ENCODE results near the gene IRF7. TPM values are rescaled to one million over a fixed set of nuclear protein-coding genes. Genes with fewer than 3 reads are reported as not detected.
A peak's percentile ranks its signal among the peaks of the same experiment; 100 is the strongest.

The IRF7 gene
- 10 to 100 TPM; 16.4 to 18.0 TPM for total RNA-seq
- 38.6 TPM for polyA plus RNA-seq

GRCh38 chr11:615504-616319, at the start of gene IRF7:
Gene IRF7, minus strand, starts transcription at chr11:615950. Its CDS starts 586 bp downstream, at chr11:615364.
- DNase-seq: peak; percentile 81 to 89 (median 86)
- Mint-ChIP-seq H3K36me3 (peaks cover 0 to 36% (median 2%) of the 10 kb centered on the region in 3 donors), H3K27ac (peak within 1 kb of the TSS; percentile 86 to 98 (median 92)), H3K9me3 (no peaks in the 10 kb centered on the region), H3K4me3 (peak within 1 kb of the TSS; percentile 88 to 97 (median 93)), H3K4me1 (peaks cover 0 to 29% (median 10%) of the 10 kb centered on the region in 3 donors), H3K27me3 (no peaks in the 10 kb centered on the region)
- CTCF ChIA-PET: interaction anchor here (1.2 kb wide), 1 partner anchor 40 kb away, joined by 3 read pairs; no protein-coding TSS in a partner anchor
- Histone ChIP-seq H3K9me3 (ENCODE audit: low read length) (no peaks in the 10 kb centered on the region), H3K27ac (ENCODE audit: low read depth, low read length) (peak within 1 kb of the TSS; percentile 87), H3K4me1 (ENCODE audit: insufficient read depth, low read length) (peaks cover 18% of the 10 kb centered on the region), H3K36me3 (ENCODE audit: insufficient read depth, low read length) (peaks cover 23% of the 10 kb centered on the region), H3K27me3 (ENCODE audit: insufficient read depth, low read length, poor library complexity, severe bottlenecking) (no peaks in the 10 kb centered on the region), H3K4me3 (ENCODE audit: low read length) (peak within 1 kb of the TSS; percentile 90)
- POLR2A ChIA-PET: interaction anchor here (0.6 to 2.0 kb wide), 11 partner anchors 15 to 110 kb away, joined by 3 to 11 read pairs (median 4); partner anchors contain the start of gene PHRF1

GRCh38 chr11:665062-665703, 49.4 kb upstream of the IRF7 start:
- DNase-seq: no peak
- Histone ChIP-seq H3K27me3 (ENCODE audit: insufficient read depth, low read length, poor library complexity, severe bottlenecking) (no peaks in the 10 kb centered on the region), H3K27ac (ENCODE audit: low read depth, low read length) (peak overlapping the region; percentile 59), H3K4me1 (ENCODE audit: insufficient read depth, low read length) (no peaks in the 10 kb centered on the region), H3K9me3 (ENCODE audit: low read length) (no peaks in the 10 kb centered on the region), H3K36me3 (ENCODE audit: insufficient read depth, low read length) (peaks cover 5% of the 10 kb centered on the region), H3K4me3 (ENCODE audit: low read length) (no peak overlapping the region)
- CTCF ChIA-PET: no interaction called here
- Mint-ChIP-seq H3K4me1 (peaks cover 0 to 2% (median 0%) of the 10 kb centered on the region in 3 donors), H3K27me3 (no peaks in the 10 kb centered on the region), H3K4me3 (no peak overlapping the region), H3K9me3 (no peaks in the 10 kb centered on the region), H3K36me3 (peaks cover 0 to 45% (median 7%) of the 10 kb centered on the region in 3 donors), H3K27ac (peak overlapping the region in 2 of 8 donors; percentile 12 to 22)
- POLR2A ChIA-PET: no interaction called here

GRCh38 chr11:662689-663274, 47.0 kb upstream of the IRF7 start:
- ChIA-PET POLR2A (no interaction called here), CTCF (interaction anchor here (0.7 to 1.2 kb wide), 5 partner anchors 59 to 108 kb away, joined by 3 to 5 read pairs (median 3); no protein-coding TSS in a partner anchor)
- Histone ChIP-seq H3K27me3 (ENCODE audit: insufficient read depth, low read length, poor library complexity, severe bottlenecking) (no peaks in the 10 kb centered on the region), H3K36me3 (ENCODE audit: insufficient read depth, low read length) (peaks cover 6% of the 10 kb centered on the region), H3K9me3 (ENCODE audit: low read length) (no peaks in the 10 kb centered on the region), H3K4me3 (ENCODE audit: low read length) (no peak overlapping the region), H3K4me1 (ENCODE audit: insufficient read depth, low read length) (no peaks in the 10 kb centered on the region), H3K27ac (ENCODE audit: low read depth, low read length) (no peak overlapping the region)
- H3K4me3 Mint-ChIP-seq: no peak overlapping the region
- H3K4me1 Mint-ChIP-seq: peaks cover 0 to 2% (median 0%) of the 10 kb centered on the region in 3 donors
- no peak overlapping the region for H3K27ac Mint-ChIP-seq
- H3K9me3 Mint-ChIP-seq: no peaks in the 10 kb centered on the region
- H3K27me3 Mint-ChIP-seq: no peaks in the 10 kb centered on the region
- DNase-seq: peak in 3 of 5 donors; percentile 9 to 45 (median 12)
- H3K36me3 Mint-ChIP-seq: peaks cover 0 to 54% (median 5%) of the 10 kb centered on the region in 3 donors

- POLR2A ChIA-PET: no interaction called here
- H3K27me3 Mint-ChIP-seq: no peaks in the 10 kb centered on the region
These were observed 45.1 kb upstream of the IRF7 start for GRCh38 chr11:660681-661444.

GRCh38 chr11:660281-660680, 44.5 kb upstream of the IRF7 start:
- CTCF ChIA-PET: no interaction called here
- no peak overlapping the region for H3K27ac Mint-ChIP-seq
- H3K4me1 Mint-ChIP-seq: peaks cover 0 to 2% (median 0%) of the 10 kb centered on the region in 3 donors
- H3K4me1 ChIP-seq (ENCODE audit: insufficient read depth, low read length): no peaks in the 10 kb centered on the region
- H3K9me3 ChIP-seq (ENCODE audit: low read length): no peaks in the 10 kb centered on the region
- H3K4me3 Mint-ChIP-seq: no peak overlapping the region
- no peaks in the 10 kb centered on the region for H3K27me3 ChIP-seq (ENCODE audit: insufficient read depth, low read length, poor library complexity, severe bottlenecking)
- no peak overlapping the region for H3K4me3 ChIP-seq (ENCODE audit: low read length)
- no peaks in the 10 kb centered on the region for H3K9me3 Mint-ChIP-seq
- peaks cover 0 to 47% (median 2%) of the 10 kb centered on the region in 3 donors for H3K36me3 Mint-ChIP-seq
- no peak overlapping the region for H3K27ac ChIP-seq (ENCODE audit: low read depth, low read length)
- POLR2A ChIA-PET: no interaction called here
- H3K36me3 ChIP-seq (ENCODE audit: insufficient read depth, low read length): peaks cover 9% of the 10 kb centered on the region
- no peaks in the 10 kb centered on the region for H3K27me3 Mint-ChIP-seq
- DNase-seq: no peak

More at GRCh38 chr11:660681-661444, 45.1 kb upstream of the IRF7 start:
- H3K4me3 ChIP-seq (ENCODE audit: low read length): no peak overlapping the region
- no peak for DNase-seq
- no peak overlapping the region for H3K4me3 Mint-ChIP-seq
- peaks cover 0 to 50% (median 3%) of the 10 kb centered on the region in 3 donors for H3K36me3 Mint-ChIP-seq
- H3K9me3 Mint-ChIP-seq: no peaks in the 10 kb centered on the region
- H3K27ac Mint-ChIP-seq: no peak overlapping the region
- H3K4me1 ChIP-seq (ENCODE audit: insufficient read depth, low read length): no peaks in the 10 kb centered on the region
- peaks cover 9% of the 10 kb centered on the region for H3K36me3 ChIP-seq (ENCODE audit: insufficient read depth, low read length)
- no peak overlapping the region for H3K27ac ChIP-seq (ENCODE audit: low read depth, low read length)
- no peaks in the 10 kb centered on the region for H3K9me3 ChIP-seq (ENCODE audit: low read length)
- CTCF ChIA-PET: no interaction called here
- no peaks in the 10 kb centered on the region for H3K27me3 ChIP-seq (ENCODE audit: insufficient read depth, low read length, poor library complexity, severe bottlenecking)
- H3K4me1 Mint-ChIP-seq: peaks cover 0 to 2% (median 0%) of the 10 kb centered on the region in 3 donors

- Histone ChIP-seq H3K27ac (ENCODE audit: low read depth, low read length) (no peak overlapping the region), H3K9me3 (ENCODE audit: low read length) (no peaks in the 10 kb centered on the region), H3K27me3 (ENCODE audit: insufficient read depth, low read length, poor library complexity, severe bottlenecking) (no peaks in the 10 kb centered on the region), H3K36me3 (ENCODE audit: insufficient read depth, low read length) (peaks cover 9% of the 10 kb centered on the region), H3K4me3 (ENCODE audit: low read length) (no peak overlapping the region), H3K4me1 (ENCODE audit: insufficient read depth, low read length) (no peaks in the 10 kb centered on the region)
- Mint-ChIP-seq H3K27ac (peak overlapping the region in 1 of 8 donors; percentile 43), H3K36me3 (peaks cover 0 to 49% (median 2%) of the 10 kb centered on the region in 3 donors), H3K9me3 (no peaks in the 10 kb centered on the region), H3K27me3 (no peaks in the 10 kb centered on the region), H3K4me3 (no peak overlapping the region), H3K4me1 (peaks cover 0 to 2% (median 0%) of the 10 kb centered on the region in 3 donors)
- ChIA-PET POLR2A (no interaction called here), CTCF (no interaction called here)
- no peak for DNase-seq
These were observed 43.9 kb upstream of the IRF7 start for GRCh38 chr11:659532-660085.

GRCh38 chr11:657691-658126, 42.0 kb upstream of the IRF7 start:
- no peak for DNase-seq
- POLR2A ChIA-PET: no interaction called here
- CTCF ChIA-PET: interaction anchor here (1.6 kb wide), 1 partner anchor 68 kb away, joined by 3 read pairs; no protein-coding TSS in a partner anchor
- H3K27me3 Mint-ChIP-seq: no peaks in the 10 kb centered on the region
- peaks cover 4% of the 10 kb centered on the region for H3K36me3 ChIP-seq (ENCODE audit: insufficient read depth, low read length)
- H3K27ac Mint-ChIP-seq: no peak overlapping the region
- peaks cover 0 to 47% (median 2%) of the 10 kb centered on the region in 3 donors for H3K36me3 Mint-ChIP-seq
- H3K4me1 Mint-ChIP-seq: no peaks in the 10 kb centered on the region
- H3K27me3 ChIP-seq (ENCODE audit: insufficient read depth, low read length, poor library complexity, severe bottlenecking): no peaks in the 10 kb centered on the region
- H3K9me3 ChIP-seq (ENCODE audit: low read length): no peaks in the 10 kb centered on the region
- no peaks in the 10 kb centered on the region for H3K4me1 ChIP-seq (ENCODE audit: insufficient read depth, low read length)
- H3K4me3 ChIP-seq (ENCODE audit: low read length): no peak overlapping the region
- H3K4me3 Mint-ChIP-seq: no peak overlapping the region
- H3K9me3 Mint-ChIP-seq: no peaks in the 10 kb centered on the region
- no peak overlapping the region for H3K27ac ChIP-seq (ENCODE audit: low read depth, low read length)

All from CD8-positive, alpha-beta memory T cell (primary cell).